ENCODE measurements around the gene QKI. TPM values are rescaled to one million over a fixed set of nuclear protein-coding genes. Genes with fewer than 3 reads are reported as not detected.
"Not testable (repeated sequence)": the region's sequence is repeated elsewhere in the genome, so short reads cannot be mapped to it uniquely, and the experiment has no call there.

The QKI gene
- total RNA-seq, 1 donor from 2014 or later: 45.2 TPM

DNA sequence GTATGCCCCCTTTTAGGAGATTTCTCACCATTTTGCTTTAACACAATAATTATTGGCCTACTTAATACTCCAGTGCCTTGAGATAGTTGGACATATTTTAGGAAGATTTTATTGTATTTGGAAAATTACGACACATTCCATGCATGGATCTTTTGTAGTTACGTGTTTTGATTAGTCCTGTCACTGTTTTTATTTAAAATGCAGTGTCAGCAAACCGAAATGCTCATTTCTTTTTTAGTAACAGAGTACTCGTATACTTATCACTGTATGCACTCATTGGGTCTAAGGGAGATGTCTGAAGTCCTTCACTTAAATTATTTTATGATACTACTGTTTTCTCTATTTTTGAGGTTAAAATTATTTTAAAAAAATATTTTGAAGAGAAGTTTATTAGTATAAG lies 153.8 kb downstream of the QKI start:
- ATAC-seq (no peak), DNase-seq (ENCODE audit: low spot score) (no peak)

DNA sequence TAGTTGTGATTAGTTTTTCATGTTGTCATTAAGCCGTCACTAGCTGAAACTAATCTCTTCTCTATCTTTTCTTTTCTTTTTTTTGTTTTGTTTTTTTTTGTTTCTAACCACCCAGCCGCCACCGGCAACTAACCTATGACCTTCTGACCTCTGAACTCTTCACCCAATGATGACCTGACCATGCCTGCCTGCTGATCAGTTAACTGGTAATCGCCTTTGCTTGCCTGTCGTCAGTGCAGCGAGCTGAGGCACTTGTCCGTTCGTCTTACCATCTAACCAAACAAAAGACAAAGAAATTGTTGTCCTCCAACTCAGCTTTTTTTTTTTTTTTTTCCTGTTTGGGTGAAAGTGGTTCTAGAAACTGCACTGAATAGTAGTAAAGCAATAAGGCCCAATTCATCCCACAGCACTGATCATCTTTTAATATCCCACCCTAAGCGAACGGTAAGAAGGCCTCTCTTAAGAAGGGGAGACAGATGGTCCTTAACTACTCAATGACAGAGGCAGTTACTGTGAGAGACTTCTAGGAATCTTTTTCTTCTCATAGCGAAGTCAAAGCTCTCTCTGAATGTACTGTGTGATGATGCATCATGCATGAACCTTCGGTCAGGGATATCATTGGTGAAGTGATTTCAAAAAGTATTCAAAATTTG lies 156.2 kb downstream of the QKI start:
- no peak for DNase-seq (ENCODE audit: low spot score)
- peak; percentile 95 for ATAC-seq

DNA sequence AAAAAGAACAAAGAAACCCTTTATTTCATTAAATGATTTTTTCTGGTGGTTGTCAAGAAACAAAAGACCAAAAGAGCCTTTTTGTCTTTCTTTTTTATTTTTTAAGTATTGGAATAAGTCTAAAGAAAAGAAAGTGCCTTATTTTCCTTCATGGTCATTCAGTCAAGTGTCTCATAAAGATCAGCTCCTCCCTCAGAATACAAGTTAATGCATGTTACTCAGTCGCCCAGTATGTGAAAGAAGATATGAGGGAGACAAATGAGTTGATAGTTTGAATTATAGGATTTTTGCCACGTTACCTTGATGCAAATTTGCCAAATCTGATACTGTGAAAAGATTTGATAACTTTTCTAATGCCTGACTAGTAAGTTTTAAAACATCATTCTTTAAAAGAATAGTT lies 157.2 kb downstream of the QKI start:
- DNase-seq (ENCODE audit: low spot score) (no peak), ATAC-seq (no peak)

DNA sequence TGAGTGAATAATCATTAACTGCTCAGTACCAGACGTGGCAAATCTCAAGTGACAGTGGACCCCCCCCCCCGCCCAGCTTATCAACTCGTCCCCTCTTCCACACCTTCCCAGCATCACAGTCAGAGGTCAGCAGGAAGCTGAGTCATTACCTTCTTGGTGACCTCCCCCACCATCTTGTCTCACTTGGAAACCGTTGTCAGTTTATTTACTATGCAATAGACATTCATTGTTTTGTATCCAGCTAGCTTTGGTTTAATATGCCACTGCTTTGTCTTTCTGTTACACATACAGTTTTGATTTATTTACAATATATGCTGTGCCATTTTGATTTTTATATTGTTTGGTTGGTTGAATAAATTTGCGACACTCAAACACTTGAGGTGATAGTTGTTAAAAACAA lies 158.1 kb downstream of the QKI start:
- no peak for DNase-seq (ENCODE audit: low spot score)
- no peak for ATAC-seq

DNA sequence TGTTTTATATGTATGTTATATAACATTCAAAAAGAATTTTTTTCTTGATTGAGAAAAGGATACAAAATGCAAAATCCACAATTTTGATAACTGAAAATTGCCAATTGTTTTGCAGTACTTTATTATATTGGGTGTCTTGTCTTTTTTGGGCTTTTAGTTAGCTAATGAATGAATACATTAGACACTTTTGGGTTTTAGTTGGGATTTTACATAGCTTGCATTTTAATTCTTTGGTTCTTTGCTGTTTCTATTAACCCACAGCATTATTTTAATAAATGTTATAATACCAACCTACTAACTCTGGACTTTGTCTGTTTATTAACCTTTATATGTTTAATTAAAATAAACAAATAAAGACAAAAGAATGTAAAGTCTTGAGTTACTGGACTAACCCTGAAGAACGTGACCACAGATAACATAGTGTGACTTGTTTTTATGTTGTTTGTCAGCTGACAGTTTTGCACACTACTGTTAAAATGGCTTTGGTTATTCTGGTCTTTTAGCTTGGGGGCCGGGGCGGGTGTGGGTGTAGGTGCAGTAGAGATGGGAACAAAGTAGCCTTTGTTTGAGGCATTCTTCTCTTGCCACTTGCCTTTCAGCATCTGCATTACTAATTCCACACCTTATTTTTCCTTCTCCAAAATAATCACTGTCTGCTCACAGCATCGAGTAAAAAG lies 159.1 kb downstream of the QKI start:
- no peak for DNase-seq (ENCODE audit: low spot score)
- no peak for ATAC-seq

DNA sequence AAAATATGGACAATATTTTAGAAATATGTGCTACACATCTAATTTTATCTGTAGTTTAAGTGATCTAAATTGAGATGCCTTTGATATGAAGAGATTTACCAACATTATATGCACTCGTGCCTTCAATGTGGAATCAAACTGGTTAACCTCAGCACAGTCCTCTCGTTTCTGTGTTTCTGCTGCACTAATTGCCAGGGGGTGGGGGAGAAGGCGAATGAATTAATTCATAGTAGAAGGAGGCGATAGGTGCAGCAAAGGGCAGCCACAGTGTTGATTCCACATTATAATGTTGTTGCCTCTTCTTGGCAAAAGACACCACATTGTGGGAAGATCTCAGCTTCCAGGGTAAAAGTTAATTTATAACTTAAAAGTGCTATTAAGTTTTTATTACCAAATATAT lies 161.6 kb downstream of the QKI start:
- ATAC-seq (no peak), DNase-seq (ENCODE audit: low spot score) (no peak)

DNA sequence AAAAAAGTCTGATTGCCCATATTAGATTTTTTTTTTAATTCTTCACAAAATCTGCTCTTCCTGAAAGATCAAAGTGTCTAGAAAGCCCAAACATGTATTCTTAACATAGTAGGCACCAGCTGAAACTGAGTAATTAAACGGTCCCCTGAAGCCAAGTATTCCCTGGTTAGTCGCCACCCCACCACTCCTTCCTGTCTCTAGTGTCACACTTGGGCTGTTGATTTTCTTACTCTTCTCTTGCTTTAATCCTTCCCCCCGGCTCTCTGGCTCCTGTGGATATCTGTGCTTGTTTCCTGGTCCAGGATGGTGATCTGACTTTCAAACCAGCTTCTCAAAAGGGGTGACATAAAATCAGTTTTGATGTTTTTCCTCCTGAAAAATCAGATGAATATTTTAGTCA lies 162.9 kb downstream of the QKI start:
- DNase-seq (ENCODE audit: low spot score): no peak
- no peak for ATAC-seq

DNA sequence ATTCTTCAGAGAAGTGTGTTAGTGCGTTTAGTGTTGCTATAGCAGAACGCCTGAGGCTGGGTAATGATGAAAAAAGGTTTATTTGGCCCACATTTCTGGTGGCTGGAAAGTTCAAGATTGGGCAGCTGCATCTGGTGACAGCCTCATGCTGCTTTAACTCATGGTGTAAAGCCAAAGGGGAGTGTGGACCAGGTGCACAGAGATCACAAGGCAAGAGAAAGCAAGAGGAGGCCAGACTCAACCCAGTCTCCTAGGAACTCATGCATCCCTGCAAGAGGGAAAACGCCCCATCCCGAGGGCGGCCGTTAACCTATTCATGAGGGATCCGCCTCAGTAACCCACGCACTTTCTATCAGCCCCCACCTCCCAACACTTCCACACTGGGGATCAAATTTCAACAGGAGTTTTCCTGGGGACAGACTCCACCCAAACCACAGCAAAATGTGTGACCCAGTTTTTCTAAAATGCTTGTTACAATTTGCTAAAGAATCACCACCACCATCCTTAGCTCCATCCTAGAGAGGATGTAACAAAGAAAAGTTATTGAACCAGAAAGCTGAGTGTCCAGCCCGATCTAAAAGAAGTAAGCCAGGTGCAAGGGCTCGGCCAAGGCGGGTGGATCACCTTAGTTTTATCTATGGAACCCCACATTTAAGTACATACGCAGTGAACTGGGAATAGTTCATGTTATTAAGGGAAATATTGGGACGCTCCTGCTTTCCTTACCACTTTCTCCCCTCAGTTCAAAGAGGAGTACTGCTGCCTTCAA lies 164.8 kb downstream of the QKI start:
- ATAC-seq (peak; percentile 41), DNase-seq (ENCODE audit: low spot score) (no peak)

DNA sequence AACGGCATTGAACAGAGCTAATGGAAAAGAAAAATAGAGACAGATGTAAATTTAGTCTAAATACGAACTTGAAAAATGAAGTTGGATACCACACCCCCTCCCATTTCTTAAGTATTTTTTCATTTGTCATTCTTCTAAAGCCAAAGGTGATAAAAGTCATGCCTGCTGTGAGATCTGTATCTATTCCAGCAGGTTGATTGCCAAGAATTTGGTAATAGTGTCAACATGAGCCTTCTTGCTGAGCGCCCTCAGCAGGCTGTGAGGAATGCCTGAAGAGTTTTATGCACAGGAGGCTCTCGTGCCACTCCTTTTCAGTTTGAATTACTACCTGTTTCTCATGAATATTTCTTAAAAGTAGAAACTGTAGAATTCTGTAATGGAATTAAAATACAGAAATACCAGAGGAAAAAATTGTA lies 165.4 kb downstream of the QKI start:
- DNase-seq (ENCODE audit: low spot score): no peak
- ATAC-seq: peak; percentile 84

DNA sequence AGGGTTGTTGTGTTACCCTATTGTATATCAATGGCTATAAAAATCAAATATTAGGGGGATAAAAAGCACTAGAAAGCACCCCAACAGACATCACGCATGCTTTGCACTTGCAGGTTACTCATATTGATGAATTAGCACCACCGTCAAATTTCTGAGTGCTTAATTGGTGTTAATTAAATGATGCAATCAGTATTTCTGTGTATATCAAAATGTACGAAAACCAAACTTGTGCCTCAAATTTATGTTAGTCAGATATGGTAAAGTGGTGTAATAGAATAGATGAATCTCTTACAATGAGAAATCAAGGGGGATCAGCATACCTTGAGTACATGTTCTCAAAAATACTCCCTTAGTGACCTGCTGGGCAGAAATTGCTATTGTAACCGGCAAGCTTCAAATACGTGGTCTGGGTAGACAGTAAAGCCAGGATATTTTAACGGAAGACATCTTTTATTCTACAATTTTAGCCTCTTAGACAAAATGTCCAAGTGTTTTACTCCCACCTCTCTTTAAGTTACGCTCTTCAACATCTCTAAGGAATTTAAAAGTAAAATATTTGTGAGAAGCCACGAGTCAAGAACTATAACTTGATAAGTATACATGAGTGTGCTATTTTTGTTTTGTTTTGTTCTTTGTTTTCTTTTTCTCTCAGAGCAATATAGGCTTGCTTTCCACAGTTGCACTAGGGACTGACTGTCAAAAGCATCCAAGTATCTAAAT lies 166.0 kb downstream of the QKI start:
- no peak for DNase-seq (ENCODE audit: low spot score)

DNA sequence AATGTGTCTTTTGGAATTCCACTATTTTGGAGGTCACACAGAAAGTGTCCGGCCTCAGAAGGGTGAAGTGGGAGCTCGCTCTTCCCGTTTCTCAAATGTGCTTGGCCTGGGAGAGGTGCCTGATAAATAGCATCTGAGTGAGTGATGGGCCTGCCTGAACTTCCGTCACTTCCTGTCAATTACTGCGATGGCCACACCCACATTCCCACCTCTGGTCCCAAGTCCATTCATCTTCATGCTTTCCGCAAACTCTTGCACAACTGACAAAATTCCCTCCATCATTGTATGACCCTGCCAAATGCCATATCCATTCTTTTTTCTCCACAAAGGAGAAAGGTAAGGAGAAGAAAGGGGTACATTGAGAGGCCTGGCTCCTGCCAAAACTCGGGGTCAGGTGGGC lies 169.0 kb downstream of the QKI start:
- ATAC-seq (peak; percentile 28), DNase-seq (ENCODE audit: low spot score) (no peak)

More for the DNA sequence above, 166.0 kb downstream of the QKI start:
- no peak for ATAC-seq

DNA sequence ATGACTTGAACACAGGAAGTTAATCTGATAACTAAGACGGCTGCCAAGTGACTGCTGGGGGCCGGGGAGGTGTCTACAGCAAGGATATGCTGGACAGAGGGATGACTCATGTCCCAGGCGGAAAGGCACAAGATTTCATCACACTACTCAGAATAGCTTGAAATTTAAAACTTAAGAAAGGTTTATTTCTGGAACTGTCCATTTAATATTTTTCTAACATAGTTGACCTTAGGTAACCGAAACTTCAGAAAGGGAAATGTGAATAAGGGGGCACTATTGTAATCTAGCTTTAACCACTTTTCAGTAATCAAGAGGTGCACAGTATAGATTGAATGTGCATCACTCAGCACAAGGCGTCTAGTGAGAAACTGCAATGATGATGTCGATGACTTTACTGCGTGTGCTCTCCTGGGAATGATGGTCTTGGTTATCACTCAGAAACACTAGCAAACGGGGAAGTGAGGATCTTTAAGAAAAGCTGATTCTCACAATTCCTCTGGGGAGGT lies 171.5 kb downstream of the QKI start:
- no peak for DNase-seq (ENCODE audit: low spot score)
- ATAC-seq: peak; percentile 54

DNA sequence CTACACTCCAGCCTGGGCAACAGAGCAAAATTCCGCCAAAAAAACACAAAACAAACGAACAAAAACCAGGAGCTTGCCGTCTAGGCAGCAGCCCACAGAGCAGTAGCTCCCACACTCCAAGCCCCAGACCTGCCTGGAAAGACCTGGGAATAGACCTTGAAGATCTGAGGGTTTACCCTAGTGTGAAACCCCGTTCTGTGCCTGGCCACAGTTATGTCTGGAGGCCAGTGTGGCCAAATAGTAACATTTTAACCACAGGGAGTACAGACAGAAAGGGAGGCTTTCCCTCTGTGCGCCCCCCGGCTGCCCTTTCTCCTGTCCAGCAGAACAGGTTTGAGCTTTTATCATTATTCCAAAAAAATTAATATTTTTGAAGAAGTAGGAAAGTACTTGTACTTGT lies 172.4 kb downstream of the QKI start:
- DNase-seq (ENCODE audit: low spot score): no peak

DNA sequence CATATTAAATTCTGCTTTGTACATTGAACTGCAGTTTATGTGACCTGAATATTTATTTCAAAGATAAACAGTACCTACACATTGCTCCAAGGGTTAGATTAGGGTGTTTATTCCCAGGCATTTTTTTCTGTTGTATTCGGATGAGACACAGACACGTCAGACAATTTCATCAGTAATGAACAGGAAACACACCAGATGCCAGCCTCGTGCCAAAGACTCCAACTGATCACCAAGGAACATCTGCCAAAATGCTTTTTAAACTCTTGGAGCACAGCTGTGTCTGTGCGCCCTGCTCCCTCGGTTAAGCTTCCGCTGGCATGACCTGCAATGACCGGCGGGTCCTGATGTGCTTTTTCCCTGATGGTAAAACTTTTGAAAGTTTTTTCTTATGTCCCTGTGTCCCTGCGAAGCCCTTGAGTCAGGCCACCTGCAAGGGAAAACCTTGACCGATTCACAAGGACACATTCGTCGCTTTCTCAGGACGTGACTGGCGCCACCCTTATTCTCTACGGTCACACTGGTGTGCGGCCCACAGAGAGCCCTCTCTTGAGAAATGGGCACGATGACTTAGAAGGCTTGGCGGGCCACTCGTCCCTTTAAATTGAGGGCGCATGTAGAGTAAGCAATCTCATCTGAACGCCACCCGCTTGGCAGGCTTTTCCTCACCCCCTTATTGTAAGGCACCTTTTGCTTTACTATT lies 173.9 kb downstream of the QKI start:
- ATAC-seq (no peak), DNase-seq (ENCODE audit: low spot score) (no peak)

More for the DNA sequence above, 172.4 kb downstream of the QKI start:
- ATAC-seq: no peak

DNA sequence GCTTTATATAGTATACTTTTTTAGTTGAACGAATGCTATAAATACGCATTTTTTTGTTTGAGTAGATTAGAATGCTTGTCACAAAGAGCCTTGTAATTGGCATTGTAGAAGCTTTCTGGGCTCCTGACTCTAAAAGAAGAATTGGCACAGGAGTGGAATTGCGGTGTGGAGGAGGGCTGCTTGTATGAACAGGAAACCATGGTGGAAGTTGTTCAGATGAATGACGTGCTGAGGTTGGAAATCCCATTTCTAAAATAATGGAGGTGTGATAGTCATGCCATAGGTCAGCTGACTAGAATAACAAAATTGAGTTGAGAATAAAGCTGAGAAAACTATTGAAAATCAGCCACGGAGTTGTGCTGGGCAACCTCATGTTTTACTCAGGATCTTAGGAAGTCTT lies 174.9 kb downstream of the QKI start:
- DNase-seq (ENCODE audit: low spot score) (no peak), ATAC-seq (no peak)

DNA sequence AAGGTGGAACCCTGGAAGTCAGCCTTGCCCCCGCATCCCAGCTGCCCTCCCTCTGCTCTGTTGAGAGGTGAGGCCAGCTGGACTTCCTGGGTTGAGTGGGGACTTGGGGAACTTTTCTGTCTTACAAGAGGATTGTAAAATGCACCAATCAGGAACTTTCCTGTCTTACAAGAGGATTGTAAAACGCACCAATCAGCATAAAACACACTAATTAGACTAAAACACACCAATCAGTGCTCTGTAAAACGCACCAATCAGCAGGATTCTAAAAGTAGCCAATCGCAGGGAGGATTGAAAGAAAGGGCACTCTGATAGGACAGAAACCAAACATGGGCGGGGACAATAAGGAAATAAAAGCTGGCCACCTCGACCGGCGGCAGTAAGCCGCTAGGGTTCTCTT lies 175.6 kb downstream of the QKI start:
- DNase-seq (ENCODE audit: low spot score); ATAC-seq: not testable (repeated sequence)

DNA sequence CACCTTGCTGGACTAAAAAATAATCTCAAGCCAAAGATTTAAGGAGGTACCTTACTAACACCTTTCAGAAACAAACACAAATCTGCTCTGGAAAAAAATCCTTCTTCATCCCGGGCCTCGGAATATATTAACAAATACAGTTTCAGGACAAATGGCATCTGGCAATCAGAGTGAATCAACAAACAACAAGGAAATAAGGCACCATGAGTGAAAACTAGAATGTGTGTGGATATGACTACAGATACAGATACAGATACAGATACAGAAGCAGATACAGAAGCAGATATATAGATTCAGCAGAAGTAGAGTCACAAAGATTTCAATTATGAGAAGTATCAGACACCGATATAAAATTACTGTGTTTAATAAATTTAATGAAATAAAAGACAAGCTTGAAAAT lies 178.4 kb downstream of the QKI start:
- DNase-seq (ENCODE audit: low spot score) (no peak), ATAC-seq (no peak)

DNA sequence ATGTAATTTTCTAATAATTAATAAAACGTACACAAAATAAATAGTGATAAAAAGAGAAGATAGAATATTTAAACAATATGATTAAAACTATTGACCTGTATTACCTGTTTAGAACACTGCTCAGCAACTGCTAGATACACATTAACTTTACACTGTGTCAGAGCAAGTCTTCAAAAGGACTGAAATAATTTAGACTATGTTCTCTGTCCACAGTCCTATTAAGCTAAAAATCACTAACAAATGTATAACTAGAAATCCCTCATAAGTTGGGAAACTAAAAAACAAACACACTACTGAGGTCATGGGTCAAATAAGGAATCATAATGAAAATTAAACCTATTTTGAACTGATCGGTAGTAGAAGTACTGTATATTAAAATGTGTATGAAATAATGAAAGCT lies 181.7 kb downstream of the QKI start:
- peak; percentile 65 for ATAC-seq

DNA sequence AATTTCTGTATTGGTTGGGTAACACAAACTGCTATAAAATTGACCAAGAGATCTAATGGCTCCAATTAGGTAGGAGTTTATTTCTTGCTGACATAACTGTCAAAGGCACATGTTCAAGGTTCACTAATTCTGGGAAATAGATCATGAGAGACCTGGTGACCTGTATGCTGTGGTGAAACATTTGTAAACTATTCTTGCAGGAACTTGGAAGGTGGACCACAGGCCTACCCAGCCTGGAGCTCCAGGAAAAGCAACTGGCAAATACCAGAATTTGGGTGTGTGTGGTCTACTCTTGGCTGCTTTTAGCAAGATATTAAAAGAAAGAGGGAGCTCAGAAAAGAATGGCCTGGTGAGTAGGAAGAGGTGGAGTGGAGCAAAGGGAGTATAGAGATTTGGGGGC lies 184.6 kb downstream of the QKI start:
- DNase-seq (ENCODE audit: low spot score): peak; percentile 69
- ATAC-seq: peak; percentile 85

More for the DNA sequence above, 181.7 kb downstream of the QKI start:
- DNase-seq (ENCODE audit: low spot score): no peak

DNA sequence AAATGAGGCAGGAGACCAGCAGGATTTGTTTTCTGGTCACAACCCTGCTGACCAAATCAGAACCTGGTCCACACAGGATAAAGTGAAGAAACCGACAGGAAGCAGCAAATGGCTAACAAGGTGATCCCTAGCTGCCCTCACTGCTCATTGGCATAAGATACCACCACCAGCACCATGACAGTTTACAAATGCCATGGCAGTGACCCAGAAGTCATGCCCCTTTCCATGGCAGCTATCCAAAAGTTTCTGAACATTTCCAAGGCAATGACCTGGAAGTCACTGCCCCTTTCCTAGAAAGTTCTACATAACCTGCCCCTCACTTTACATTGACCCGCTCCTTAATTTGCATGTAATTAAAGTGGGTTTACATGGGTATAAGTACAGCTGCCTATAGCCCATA lies 185.2 kb downstream of the QKI start:
- ATAC-seq (peak; percentile 72), DNase-seq (ENCODE audit: low spot score) (peak; percentile 83)

DNA sequence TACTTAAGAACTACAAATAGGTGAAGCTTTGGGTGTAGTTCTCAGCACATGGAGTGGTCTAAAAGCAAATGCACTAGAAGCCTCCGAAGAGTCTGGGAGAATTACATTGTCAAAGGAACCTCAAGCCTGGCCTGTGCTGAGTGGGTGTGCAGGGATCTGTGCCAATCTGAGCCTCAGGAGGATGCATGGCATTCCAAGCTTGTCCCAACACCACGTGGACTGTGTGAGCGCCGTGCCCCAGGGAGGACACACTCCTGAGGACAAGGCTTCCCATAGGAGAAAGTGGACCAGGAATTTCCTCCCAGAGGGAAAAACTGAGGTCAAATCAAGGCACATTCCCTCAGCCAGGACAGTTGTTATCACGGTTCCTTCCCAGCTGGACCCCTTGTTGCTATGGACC lies 185.8 kb downstream of the QKI start:
- DNase-seq (ENCODE audit: low spot score): no peak

More for the DNA sequence above, 185.8 kb downstream of the QKI start:
- no peak for ATAC-seq
